ENCODE results near the gene RALGDS.

GRCh38 chr9:133170716-133171115 lies 49.7 kb upstream of the RALGDS start:
- no peak for TF ChIP-seq CTCF (IDR thresholded peaks at IDR 0.05)
- TF ChIP-seq POLR2A (IDR thresholded peaks at IDR 0.05): no peak
